SW480 (cell line): ENCODE data around the gene MMP14.

Experiments used
- DNase-seq: peaks from one replicate; pipeline ENCODE4 v3.0.0-alpha.2; 2016; ENCODE audit warnings: low spot score

Gene MMP14

GRCh38 chr14:22861651-22862050 lies 25.3 kb downstream of the MMP14 start:
- DNase-seq, result no peak

- DNase-seq, result no peak
Observed at GRCh38 chr14:22864979-22865378, 28.6 kb downstream of the MMP14 start.

GRCh38 chr14:22865424-22866405 lies 29.3 kb downstream of the MMP14 start:
- no peak for DNase-seq

- no peak for DNase-seq
Observed at GRCh38 chr14:22866874-22867273, 30.5 kb downstream of the MMP14 start.

- DNase-seq, result no peak
Observed at GRCh38 chr14:22870811-22871223, 34.4 kb downstream of the MMP14 start.

GRCh38 chr14:22871224-22872032 lies 35.0 kb downstream of the MMP14 start, which contains the start of gene LRP10:
LRP10 (plus strand) TSS chr14:22871740; CDS start chr14:22872304, 564 bp downstream.
- peak; percentile 94 for DNase-seq

- DNase-seq, result peak; percentile 77
Observed at GRCh38 chr14:22872033-22872832, 35.8 kb downstream of the MMP14 start.

GRCh38 chr14:22872833-22873520 lies 36.6 kb downstream of the MMP14 start:
- no peak for DNase-seq

- DNase-seq, result no peak
Observed at GRCh38 chr14:22875003-22875747, 38.8 kb downstream of the MMP14 start.

- DNase-seq, result no peak
Observed at GRCh38 chr14:22875748-22876319, 39.4 kb downstream of the MMP14 start.

GRCh38 chr14:22877000-22877501 lies 40.7 kb downstream of the MMP14 start:
- DNase-seq, result no peak

GRCh38 chr14:22878271-22879246 lies 42.2 kb downstream of the MMP14 start:
- DNase-seq, result no peak

- DNase-seq, result no peak
Observed at GRCh38 chr14:22882064-22882463, 45.7 kb downstream of the MMP14 start.

- DNase-seq, result no peak
Observed at GRCh38 chr14:22882529-22883172, 46.3 kb downstream of the MMP14 start.

- DNase-seq, result no peak
Observed at GRCh38 chr14:22883173-22883976, 47.0 kb downstream of the MMP14 start, which contains the start of gene REM2. REM2 (plus strand) TSS chr14:22883222; CDS start chr14:22883288, 66 bp downstream.

GRCh38 chr14:22884076-22884737 lies 47.8 kb downstream of the MMP14 start:
- no peak for DNase-seq
